OCI-LY3 (cell line): ENCODE results near the gene DTX3.

Source experiments
- EZH2phosphoT487 ChIP-seq: fragments of 200-600 bp; shearing (Covaris generic); IDR thresholded peaks from 2 replicates; pipeline ENCODE4 v1.6.1; 2018; ENCODE audit warnings: antibody characterized with exemption, mixed run types, low read depth
- TF ChIP-seq, protein P1 (sequence below): fragments of 200-600, 300-600 bp; sonication (generic); IDR thresholded peaks from 2 replicates; pipeline ENCODE4 v1.5.1; 2014; ENCODE audit warnings: antibody characterized with exemption, low read length, low read depth

DNA sequence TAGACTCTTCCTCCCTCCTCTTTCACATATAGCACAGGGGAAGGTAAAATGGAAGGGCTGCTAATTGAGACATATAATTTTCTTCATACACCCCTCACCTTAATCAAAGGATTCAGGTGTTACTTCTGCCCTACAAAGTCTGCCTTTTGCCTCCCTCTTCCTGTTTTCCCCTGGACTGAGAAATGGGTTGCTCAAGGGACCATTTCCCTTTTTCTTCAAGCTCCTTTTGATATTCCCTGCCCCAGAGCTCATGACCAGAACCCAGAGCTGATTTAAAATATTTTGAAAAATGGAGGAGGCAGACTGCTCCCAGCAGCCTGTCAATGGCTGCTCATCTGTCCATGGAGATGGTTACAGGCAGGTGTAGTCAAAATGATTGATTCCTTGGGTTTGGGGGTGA lies 19.9 kb upstream of the DTX3 start:
- TF ChIP-seq, protein P1, sequence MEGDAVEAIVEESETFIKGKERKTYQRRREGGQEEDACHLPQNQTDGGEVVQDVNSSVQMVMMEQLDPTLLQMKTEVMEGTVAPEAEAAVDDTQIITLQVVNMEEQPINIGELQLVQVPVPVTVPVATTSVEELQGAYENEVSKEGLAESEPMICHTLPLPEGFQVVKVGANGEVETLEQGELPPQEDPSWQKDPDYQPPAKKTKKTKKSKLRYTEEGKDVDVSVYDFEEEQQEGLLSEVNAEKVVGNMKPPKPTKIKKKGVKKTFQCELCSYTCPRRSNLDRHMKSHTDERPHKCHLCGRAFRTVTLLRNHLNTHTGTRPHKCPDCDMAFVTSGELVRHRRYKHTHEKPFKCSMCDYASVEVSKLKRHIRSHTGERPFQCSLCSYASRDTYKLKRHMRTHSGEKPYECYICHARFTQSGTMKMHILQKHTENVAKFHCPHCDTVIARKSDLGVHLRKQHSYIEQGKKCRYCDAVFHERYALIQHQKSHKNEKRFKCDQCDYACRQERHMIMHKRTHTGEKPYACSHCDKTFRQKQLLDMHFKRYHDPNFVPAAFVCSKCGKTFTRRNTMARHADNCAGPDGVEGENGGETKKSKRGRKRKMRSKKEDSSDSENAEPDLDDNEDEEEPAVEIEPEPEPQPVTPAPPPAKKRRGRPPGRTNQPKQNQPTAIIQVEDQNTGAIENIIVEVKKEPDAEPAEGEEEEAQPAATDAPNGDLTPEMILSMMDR: no peak
- TF ChIP-seq EZH2phosphoT487: no peak
